Right lobe of liver (tissue), 6 donors: ENCODE data around the gene TGFB1I1. TPM values are rescaled to one million over a fixed set of nuclear protein-coding genes. Genes with fewer than 3 reads are reported as not detected.

Experiments
- ATAC-seq, 4 donors: fragments of 200-7000 bp; cut with Tn5 transposase; one replicate each; pipeline ENCODE4 v1.9.1; 2020; ENCODE audit warnings: mild to moderate bottlenecking in 4 of 4, moderate library complexity in 4 of 4
- DNase-seq, 3 donors: peaks; one replicate each; pipeline ENCODE4 v3.0.0-alpha.2; 2020
- H3K27ac ChIP-seq, 3 donors: fragments of 200-600 bp; one replicate each; pipeline ENCODE4 v1.8.0; 2022
- H3K27me3 ChIP-seq, 2 donors: fragments of 200-600 bp; one replicate each; pipeline ENCODE4 v1.8.0; 2022
- H3K36me3 ChIP-seq, 4 donors: fragments of 200-600 bp; sonication (generic) in 1 of 4; one replicate each; pipeline versions ENCODE4 v1.5.1 to v1.8.0; 2017 to 2022; ENCODE audit warnings: control low read depth in 1 of 4
- H3K4me1 ChIP-seq, 4 donors: fragments of 200-600 bp; sonication (generic) in 1 of 4; one replicate each; pipeline versions ENCODE4 v1.5.1 to v1.8.0; 2017 to 2022; ENCODE audit warnings: control low read depth in 1 of 4
- H3K4me3 ChIP-seq, 3 donors: fragments of 200-600 bp; one replicate each; pipeline ENCODE4 v1.8.0; 2022
- H3K9me3 ChIP-seq, 4 donors: fragments of 200-600 bp; sonication (generic) in 1 of 4; one replicate each; pipeline versions ENCODE4 v1.5.1 to v1.8.0; 2017 to 2022; ENCODE audit warnings: control low read depth in 1 of 4
- POLR2A ChIP-seq: fragments of 450-650 bp; IDR thresholded peaks from one replicate; pipeline ENCODE4 v1.6.1; 2017; ENCODE audit warnings: antibody characterized with exemption, mild to moderate bottlenecking
- WGBS: methylation state at CpG from one replicate; pipeline ENCODE4 v1.1.6; 2018; ENCODE audit warnings: low coverage, low lambda C conversion rate; ENCODE audit not compliant: insufficient coverage; ENCODE audit errors: missing lambda C conversion rate; 5-methylcytosine and 5-hydroxymethylcytosine counted together
- intact Hi-C, 2 donors: fragments of 100-400 bp; cut with DNase I; formaldehyde crosslinking; loops; one replicate each; pipeline versions ENCODE4 v1.11.2 to v1.14.1; 2022
- total RNA-seq, 6 experiments: library from RNA; depleted of rRNA in 2 of 6; stranded (reverse); fragments of >200 nt in 2 of 6; fragmentation: NEBNext Ultra II Directional in 3 of 6; extraction: Animal tissue kit (Norgen Biotek cat#: 25700) in 3 of 6; gene quantifications; one replicate each; pipeline versions ENCODE4 v1.1.0 to v1.2.4, GENCODE V29; 2016 to 2023
- TF ChIP-seq, protein P1 (sequence below), 4 donors: fragments of 200-600 bp in 3 of 4; fragments of 450-650 bp in 1 of 4; IDR thresholded peaks; one replicate each; pipeline versions ENCODE4 v1.5.1 to v1.8.0; 2016 to 2022; ENCODE audit warnings: antibody characterized with exemption in 4 of 4, mild to moderate bottlenecking in 2 of 4
- donor health status: DM: no; HTN: yes; CAD: no.
- donor health status: DM: no; HTN: no; CAD: no.
- donor health status: DM: no; HTN: no; CAD: no.
- donor health status: DM: no; HTN: yes; CAD: no.
- donor health status: DM: no; HTN: yes; CAD: no.

The TGFB1I1 gene
- total RNA-seq, 6 experiments from 2014 or later = 1.9 to 7.9 (median 6.7) TPM

DNA sequence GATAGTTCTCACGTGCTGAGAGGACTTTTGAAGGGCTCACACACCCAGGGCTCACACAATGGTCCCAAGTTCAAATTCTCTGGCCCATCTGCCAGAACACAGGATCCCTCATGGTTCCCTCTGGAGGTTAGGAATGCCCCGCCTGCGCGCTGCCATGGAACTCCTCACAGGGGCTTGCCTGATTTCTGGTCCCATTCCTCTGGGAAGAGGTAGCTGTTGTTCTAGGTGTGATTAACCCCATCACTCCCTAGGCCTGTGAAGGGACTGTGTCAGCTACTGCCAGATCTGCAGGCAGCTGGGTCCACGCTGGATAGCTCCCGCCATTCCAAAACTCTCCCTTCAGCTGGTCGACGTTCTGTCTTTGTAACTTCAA, 15.0 kb upstream of the TGFB1I1 start:
- DNase-seq = no peak
- Histone ChIP-seq H3K36me3 (no peaks in the 10 kb centered on the region), H3K4me1 (peaks cover 0 to 72% (median 27%) of the 10 kb centered on the region in 4 donors)

DNA sequence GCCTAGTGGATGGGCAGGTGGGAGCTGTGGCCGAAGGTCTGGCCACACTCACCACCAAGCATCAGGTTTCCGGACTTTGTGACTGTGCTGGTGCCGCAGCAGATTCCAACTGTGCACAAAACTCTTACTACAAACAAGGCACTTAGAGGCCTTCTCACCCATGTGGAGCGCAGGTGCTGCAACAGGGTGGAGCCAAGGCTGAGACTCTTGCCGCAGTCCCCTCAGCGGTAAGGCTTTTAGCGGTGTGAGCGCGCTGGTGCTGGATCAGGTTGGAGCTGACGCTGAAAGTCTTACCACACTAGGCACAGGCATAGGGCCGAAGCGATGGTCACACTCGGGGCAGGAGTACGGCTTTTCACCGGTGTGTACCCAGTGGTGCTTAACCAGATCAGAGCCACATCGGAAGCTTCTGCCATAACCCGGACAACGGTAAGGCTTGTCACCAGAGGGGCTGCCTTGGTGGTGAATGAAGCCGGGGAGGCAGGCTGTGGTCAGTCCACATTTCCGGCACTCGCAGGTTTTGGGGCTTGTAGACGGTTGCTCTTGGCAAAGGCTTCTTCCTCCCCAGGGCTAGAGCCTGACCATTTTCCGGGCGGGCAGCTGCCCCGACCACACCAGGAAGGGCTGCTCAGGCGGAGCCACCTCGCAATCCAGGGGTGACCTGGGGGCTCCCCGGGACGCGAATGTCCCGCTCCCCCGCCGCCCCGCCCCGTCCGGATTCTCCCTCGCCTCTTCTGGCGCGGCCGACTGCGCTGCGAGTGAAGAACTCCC, 13.7 kb upstream of the TGFB1I1 start:
- WGBS = 0% methylated on average over 8 of the region's 42 CpGs
- H3K36me3 ChIP-seq = no peaks in the 10 kb centered on the region
- ATAC-seq = peak in 3 of 4 donors; percentile 0 to 4 (median 2)
- peak; percentile 62 to 73 (median 67) for DNase-seq
- TF ChIP-seq, protein P1, sequence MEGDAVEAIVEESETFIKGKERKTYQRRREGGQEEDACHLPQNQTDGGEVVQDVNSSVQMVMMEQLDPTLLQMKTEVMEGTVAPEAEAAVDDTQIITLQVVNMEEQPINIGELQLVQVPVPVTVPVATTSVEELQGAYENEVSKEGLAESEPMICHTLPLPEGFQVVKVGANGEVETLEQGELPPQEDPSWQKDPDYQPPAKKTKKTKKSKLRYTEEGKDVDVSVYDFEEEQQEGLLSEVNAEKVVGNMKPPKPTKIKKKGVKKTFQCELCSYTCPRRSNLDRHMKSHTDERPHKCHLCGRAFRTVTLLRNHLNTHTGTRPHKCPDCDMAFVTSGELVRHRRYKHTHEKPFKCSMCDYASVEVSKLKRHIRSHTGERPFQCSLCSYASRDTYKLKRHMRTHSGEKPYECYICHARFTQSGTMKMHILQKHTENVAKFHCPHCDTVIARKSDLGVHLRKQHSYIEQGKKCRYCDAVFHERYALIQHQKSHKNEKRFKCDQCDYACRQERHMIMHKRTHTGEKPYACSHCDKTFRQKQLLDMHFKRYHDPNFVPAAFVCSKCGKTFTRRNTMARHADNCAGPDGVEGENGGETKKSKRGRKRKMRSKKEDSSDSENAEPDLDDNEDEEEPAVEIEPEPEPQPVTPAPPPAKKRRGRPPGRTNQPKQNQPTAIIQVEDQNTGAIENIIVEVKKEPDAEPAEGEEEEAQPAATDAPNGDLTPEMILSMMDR (IDR thresholded peaks at IDR 0.05) = no peak
- no peak for TF ChIP-seq POLR2A
- H3K27me3 ChIP-seq = no peaks in the 10 kb centered on the region
- no peaks in the 10 kb centered on the region for H3K9me3 ChIP-seq
- peaks cover 0 to 65% (median 25%) of the 10 kb centered on the region in 4 donors for H3K4me1 ChIP-seq
- intact Hi-C loops = loop anchor here in 1 of 2 donors (10.0 kb wide), 1 partner anchor 273 kb away; the partner anchor contains the start of gene FUS
- peak overlapping the region; percentile 75 to 81 (median 79) for H3K4me3 ChIP-seq
- H3K27ac ChIP-seq = peak overlapping the region; percentile 99 to 100 (median 99)

More for the DNA sequence above, 15.0 kb upstream of the TGFB1I1 start:
- H3K4me3 ChIP-seq = no peak overlapping the region
- intact Hi-C loops = loop anchor here in 1 of 2 donors (10.0 kb wide), 1 partner anchor 272 kb away; the partner anchor contains the start of gene FUS
- ATAC-seq = no peak
- H3K27ac ChIP-seq = no peak overlapping the region
- H3K27me3 ChIP-seq = no peaks in the 10 kb centered on the region
- 86% methylated on average over 2 of the region's 8 CpGs for WGBS
- H3K9me3 ChIP-seq = no peaks in the 10 kb centered on the region
- TF ChIP-seq, protein P1 (IDR thresholded peaks at IDR 0.05) = no peak
- no peak for TF ChIP-seq POLR2A

DNA sequence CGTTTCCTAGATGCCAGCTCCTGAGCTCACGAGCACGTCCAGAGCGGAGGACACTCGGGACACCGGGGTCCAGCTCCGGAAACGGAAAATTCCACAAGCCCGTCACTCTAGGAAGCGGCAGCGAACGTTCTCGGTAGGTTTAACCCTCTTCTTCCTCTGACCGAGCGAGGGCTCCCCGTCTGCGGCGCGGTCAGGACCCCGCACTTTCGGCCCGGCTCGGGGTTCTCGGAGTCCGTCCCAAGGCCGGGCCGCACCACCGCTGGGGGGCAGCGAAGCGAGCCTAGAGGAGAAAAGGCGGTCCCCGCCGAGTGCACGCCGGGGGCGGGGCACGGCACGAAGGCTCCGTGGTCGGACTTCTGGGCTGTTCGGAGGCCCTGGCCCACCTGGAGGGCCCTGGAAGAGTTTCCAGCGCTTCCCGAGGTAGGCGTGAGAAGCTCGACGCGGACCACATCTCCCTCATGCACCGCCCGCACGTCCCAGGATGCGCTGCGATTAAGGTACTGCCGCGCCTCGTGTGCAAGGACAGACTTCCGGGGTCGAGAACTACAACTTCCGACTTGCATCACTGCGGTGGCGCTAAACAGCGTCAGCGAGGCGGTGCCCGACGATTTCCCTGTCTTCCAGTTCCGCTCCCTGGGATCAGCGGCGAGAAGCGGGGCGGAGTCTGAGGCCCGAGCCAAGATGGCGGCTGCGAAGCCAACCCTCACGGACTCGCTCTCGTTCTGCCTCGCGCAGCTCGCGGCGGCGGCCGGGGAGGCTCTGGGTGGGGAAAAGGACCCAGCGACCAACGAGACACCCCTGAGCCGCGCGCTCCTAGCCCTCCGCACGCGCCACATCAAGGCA, 12.9 kb upstream of the TGFB1I1 start, which contains the start of gene ARMC5:
Gene ARMC5, plus strand, starts transcription at position 658 of the 843 bp plus-strand sequence. Its CDS starts 24 bp downstream, at position 682.
- intact Hi-C loops = loop anchor here in 1 of 2 donors (10.0 kb wide), 1 partner anchor 274 kb away; the partner anchor contains the start of gene FUS
- WGBS = no CpG with 5 or more reads among the region's 91 CpGs

More for the DNA sequence above, 12.9 kb upstream of the TGFB1I1 start, which contains the start of gene ARMC5:
- ATAC-seq (peak; percentile 73 to 81 (median 76)), DNase-seq (peak; percentile 98 to 99 (median 98))
- no peaks in the 10 kb centered on the region for H3K9me3 ChIP-seq
- peak; percentile 83 for TF ChIP-seq POLR2A
- TF ChIP-seq, protein P1 (IDR thresholded peaks at IDR 0.05) = peak; percentile 49 to 63 (median 62)
- H3K27me3 ChIP-seq = no peaks in the 10 kb centered on the region
- peak within 1 kb of the TSS; percentile 75 to 81 (median 79) for H3K4me3 ChIP-seq
- peaks cover 0 to 58% (median 22%) of the 10 kb centered on the region in 4 donors for H3K4me1 ChIP-seq
- H3K27ac ChIP-seq = peak within 1 kb of the TSS; percentile 99 to 100 (median 99)
- H3K36me3 ChIP-seq = no peaks in the 10 kb centered on the region
